ENCODE results near the gene MRPL23.

Gene MRPL23

GRCh38 chr11:1998290-1998689, 51.2 kb downstream of the MRPL23 start:
- DNase-seq: no peak

- no peak for DNase-seq
Observed at GRCh38 chr11:1998861-1999260, 51.7 kb downstream of the MRPL23 start.

GRCh38 chr11:2002042-2002776, 55.1 kb downstream of the MRPL23 start:
- no peak for DNase-seq

DNA sequence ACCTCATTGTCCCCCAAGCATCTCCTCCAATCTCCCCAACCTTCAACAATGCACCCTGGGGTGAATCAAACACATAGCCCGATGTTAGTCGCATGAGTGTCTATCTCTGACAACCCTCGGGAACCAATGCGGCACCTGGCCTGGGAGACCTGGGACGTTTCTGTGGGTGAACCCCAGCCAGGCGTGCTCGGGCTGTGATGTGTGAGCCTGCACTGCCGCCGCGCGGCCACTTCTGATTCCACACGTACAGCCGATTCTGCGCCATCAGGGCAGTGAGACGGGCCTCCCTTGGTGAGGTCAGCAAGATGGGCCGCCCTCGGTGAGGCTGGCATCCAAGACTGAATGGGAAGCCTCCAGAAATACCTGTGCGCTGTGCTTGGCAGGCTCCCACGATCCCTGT, 55.7 kb downstream of the MRPL23 start:
- DNase-seq: no peak

DNA sequence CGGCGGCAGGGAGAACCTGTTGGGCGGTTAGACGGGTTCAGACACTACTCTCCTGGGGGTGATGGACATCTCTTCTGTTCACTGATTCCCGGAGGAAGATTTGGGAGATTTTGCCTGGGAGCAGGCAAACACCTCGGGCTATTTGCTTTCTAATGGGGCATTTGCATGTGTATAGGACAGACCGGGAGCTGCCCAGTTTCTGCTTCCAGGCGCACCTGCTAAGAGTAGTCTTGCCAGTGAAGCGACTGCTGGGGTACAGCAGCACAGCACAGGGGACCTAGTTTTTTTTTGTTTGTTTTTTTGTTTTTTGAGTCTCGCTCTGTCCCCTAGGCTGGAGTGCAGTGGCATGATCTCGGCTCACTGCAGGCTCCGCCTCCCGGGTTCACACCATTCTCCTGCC, 57.3 kb downstream of the MRPL23 start:
- DNase-seq: no peak
